ENCODE results near the gene WAC. TPM values are rescaled to one million over a fixed set of nuclear protein-coding genes. Genes with fewer than 3 reads are reported as not detected.

Gene WAC
- total RNA-seq, 4 donors from 2014 or later, result 101 to 131 (median 118) TPM

- TF ChIP-seq EP300 (IDR thresholded peaks at IDR 0.05), result no peak
- no peak for TF ChIP-seq CTCF (IDR thresholded peaks at IDR 0.05)
- no peak for TF ChIP-seq POLR2A (IDR thresholded peaks at IDR 0.05)
- Histone ChIP-seq H3K9me3 (no peaks in the 10 kb centered on the region), H3K4me3 (no peak overlapping the region), H3K27ac (no peak overlapping the region), H3K27me3 (no peaks in the 10 kb centered on the region), H3K4me1 (peaks cover 0 to 90% (median 26%) of the 10 kb centered on the region in 4 donors), H3K36me3 (peaks cover 0 to 8% (median 0%) of the 10 kb centered on the region in 3 donors)
- DNase-seq (ENCODE audit: low spot score in 2 of 2), result no peak
- WGBS, 2 donors, result 87 to 92% methylated on average over 10 of the region's 10 CpGs
Measured at GRCh38 chr10:28561531-28561930, 28.6 kb downstream of the WAC start.

GRCh38 chr10:28564905-28565304 lies 32.0 kb downstream of the WAC start:
- Histone ChIP-seq H3K9me3 (no peaks in the 10 kb centered on the region), H3K4me1 (peaks cover 0 to 89% (median 42%) of the 10 kb centered on the region in 4 donors), H3K27ac (no peak overlapping the region), H3K27me3 (no peaks in the 10 kb centered on the region), H3K36me3 (peaks cover 0 to 8% (median 0%) of the 10 kb centered on the region in 3 donors), H3K4me3 (no peak overlapping the region)
- no peak for TF ChIP-seq POLR2A (IDR thresholded peaks at IDR 0.05)
- no peak for TF ChIP-seq EP300 (IDR thresholded peaks at IDR 0.05)
- no peak for TF ChIP-seq CTCF (IDR thresholded peaks at IDR 0.05)
- DNase-seq (ENCODE audit: low spot score in 2 of 2), result no peak
- 19 to 23% methylated on average over 6 of the region's 6 CpGs for WGBS, 2 donors

GRCh38 chr10:28566458-28567015 lies 33.6 kb downstream of the WAC start:
- Histone ChIP-seq H3K27me3 (no peaks in the 10 kb centered on the region), H3K27ac (peak overlapping the region in 1 of 4 donors; percentile 57), H3K4me3 (no peak overlapping the region), H3K36me3 (peaks cover 0 to 8% (median 0%) of the 10 kb centered on the region in 3 donors), H3K4me1 (peaks cover 0 to 86% (median 44%) of the 10 kb centered on the region in 4 donors), H3K9me3 (no peaks in the 10 kb centered on the region)
- TF ChIP-seq CTCF (IDR thresholded peaks at IDR 0.05) (no peak), EP300 (IDR thresholded peaks at IDR 0.05) (no peak), POLR2A (IDR thresholded peaks at IDR 0.05) (no peak)
- DNase-seq (ENCODE audit: low spot score in 2 of 2), result no peak
- 2 to 6% methylated on average over 1 of the region's 1 CpG for WGBS, 2 donors

- no peak for DNase-seq (ENCODE audit: low spot score in 2 of 2)
- no peak for TF ChIP-seq CTCF (IDR thresholded peaks at IDR 0.05)
- TF ChIP-seq EP300 (IDR thresholded peaks at IDR 0.05), result no peak
- TF ChIP-seq POLR2A (IDR thresholded peaks at IDR 0.05), result no peak
- no peak overlapping the region for H3K27ac ChIP-seq
- H3K4me3 ChIP-seq, result no peak overlapping the region
- no peaks in the 10 kb centered on the region for H3K27me3 ChIP-seq
- 29 to 37% methylated on average over 3 of the region's 3 CpGs for WGBS, 2 donors
- peaks cover 0 to 94% (median 43%) of the 10 kb centered on the region in 4 donors for H3K4me1 ChIP-seq
- peaks cover 0 to 8% (median 0%) of the 10 kb centered on the region in 3 donors for H3K36me3 ChIP-seq
- no peaks in the 10 kb centered on the region for H3K9me3 ChIP-seq
Measured at GRCh38 chr10:28569506-28570159, 36.7 kb downstream of the WAC start.

GRCh38 chr10:28570598-28570997 lies 37.7 kb downstream of the WAC start:
- Histone ChIP-seq H3K4me1 (peaks cover 0 to 94% (median 34%) of the 10 kb centered on the region in 4 donors), H3K4me3 (no peak overlapping the region), H3K9me3 (no peaks in the 10 kb centered on the region), H3K36me3 (peaks cover 0 to 8% (median 0%) of the 10 kb centered on the region in 3 donors), H3K27me3 (no peaks in the 10 kb centered on the region), H3K27ac (no peak overlapping the region)
- 55 to 69% methylated on average over 1 of the region's 1 CpG for WGBS, 2 donors
- no peak for DNase-seq (ENCODE audit: low spot score in 2 of 2)
- no peak for TF ChIP-seq CTCF (IDR thresholded peaks at IDR 0.05)
- TF ChIP-seq POLR2A (IDR thresholded peaks at IDR 0.05), result no peak
- no peak for TF ChIP-seq EP300 (IDR thresholded peaks at IDR 0.05)
